ENCODE results near the gene CNTNAP1.
A peak's percentile ranks its signal among the peaks of the same experiment; 100 is the strongest.

CNTNAP1 gene

DNA sequence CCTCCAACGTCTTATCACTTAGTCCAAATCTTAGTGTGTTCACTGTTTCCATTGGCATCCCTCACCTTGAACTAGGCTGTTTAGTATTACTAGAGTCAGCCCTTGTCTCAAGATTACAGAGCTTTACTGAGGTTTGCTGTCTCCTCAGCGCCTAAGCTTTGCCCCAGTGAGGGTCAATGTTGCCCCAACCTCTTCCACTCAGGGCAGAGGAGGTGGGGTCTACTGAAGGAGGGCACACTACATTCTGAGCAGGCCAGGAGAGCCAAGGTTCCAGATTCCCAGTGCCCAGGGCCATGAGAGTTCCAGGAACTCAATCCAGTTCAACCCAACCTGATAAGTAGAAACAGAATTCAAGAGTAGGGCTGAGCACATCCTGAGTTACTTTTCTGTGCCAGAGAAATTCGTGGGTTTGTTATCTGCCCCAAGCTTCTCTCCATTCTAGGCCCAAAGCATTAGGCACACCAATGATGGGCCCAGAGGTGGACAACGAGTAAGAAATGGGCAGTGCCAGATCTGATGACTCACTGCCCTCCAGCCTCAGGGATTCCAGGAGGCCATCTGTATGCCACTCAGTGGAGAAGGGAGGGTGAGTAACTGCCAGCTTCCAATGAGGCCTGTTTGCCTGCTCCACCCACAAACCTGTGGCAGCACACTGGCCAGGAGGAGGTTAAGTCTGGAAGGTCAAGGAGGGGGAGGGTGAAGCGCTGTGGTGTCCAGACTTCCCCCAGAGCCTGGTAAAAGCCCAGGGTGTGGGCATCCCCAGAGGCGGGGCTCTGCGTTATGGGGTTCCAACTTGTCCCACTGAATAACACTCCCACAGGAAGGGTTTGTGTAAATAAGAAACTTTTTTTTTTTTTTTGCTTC lies 15.0 kb upstream of the CNTNAP1 start:
- H3K27ac ChIP-seq = peak overlapping the region; percentile 46
- no peak overlapping the region for H3K4me3 ChIP-seq
- no peak overlapping the region for H3K9ac ChIP-seq (ENCODE audit: insufficient read length)
- H3K36me3 ChIP-seq (ENCODE audit: insufficient read depth, low read length) = peaks cover 43% of the 10 kb centered on the region
- TF ChIP-seq EZH2 (IDR thresholded peaks at IDR 0.05) (no peak), POLR2AphosphoS5 (IDR thresholded peaks at IDR 0.05; ENCODE audit: borderline replicate concordance, low read depth, low read length) (no peak), FOXP2 (optimal IDR thresholded peaks at IDR 0.05; ENCODE audit: control extremely low read depth, extremely low read length, insufficient read depth) (no peak)
- H3K9me3 ChIP-seq (ENCODE audit: low read depth, low read length) = no peaks in the 10 kb centered on the region
- no peak for DNase-seq (ENCODE audit: low read depth, low spot score)

- Histone ChIP-seq H3K4me3 (no peak overlapping the region), H3K27ac (no peak overlapping the region), H3K36me3 (ENCODE audit: insufficient read depth, low read length) (peaks cover 54% of the 10 kb centered on the region), H3K9me3 (ENCODE audit: low read depth, low read length) (no peaks in the 10 kb centered on the region), H3K9ac (ENCODE audit: insufficient read length) (no peak overlapping the region)
- no peak for TF ChIP-seq POLR2AphosphoS5 (IDR thresholded peaks at IDR 0.05; ENCODE audit: borderline replicate concordance, low read depth, low read length)
- TF ChIP-seq EZH2 (IDR thresholded peaks at IDR 0.05) = no peak
- no peak for TF ChIP-seq FOXP2 (optimal IDR thresholded peaks at IDR 0.05; ENCODE audit: control extremely low read depth, extremely low read length, insufficient read depth)
- DNase-seq (ENCODE audit: low read depth, low spot score) = no peak
These were observed 12.7 kb upstream of the CNTNAP1 start for GRCh38 chr17:42669705-42669976.

DNA sequence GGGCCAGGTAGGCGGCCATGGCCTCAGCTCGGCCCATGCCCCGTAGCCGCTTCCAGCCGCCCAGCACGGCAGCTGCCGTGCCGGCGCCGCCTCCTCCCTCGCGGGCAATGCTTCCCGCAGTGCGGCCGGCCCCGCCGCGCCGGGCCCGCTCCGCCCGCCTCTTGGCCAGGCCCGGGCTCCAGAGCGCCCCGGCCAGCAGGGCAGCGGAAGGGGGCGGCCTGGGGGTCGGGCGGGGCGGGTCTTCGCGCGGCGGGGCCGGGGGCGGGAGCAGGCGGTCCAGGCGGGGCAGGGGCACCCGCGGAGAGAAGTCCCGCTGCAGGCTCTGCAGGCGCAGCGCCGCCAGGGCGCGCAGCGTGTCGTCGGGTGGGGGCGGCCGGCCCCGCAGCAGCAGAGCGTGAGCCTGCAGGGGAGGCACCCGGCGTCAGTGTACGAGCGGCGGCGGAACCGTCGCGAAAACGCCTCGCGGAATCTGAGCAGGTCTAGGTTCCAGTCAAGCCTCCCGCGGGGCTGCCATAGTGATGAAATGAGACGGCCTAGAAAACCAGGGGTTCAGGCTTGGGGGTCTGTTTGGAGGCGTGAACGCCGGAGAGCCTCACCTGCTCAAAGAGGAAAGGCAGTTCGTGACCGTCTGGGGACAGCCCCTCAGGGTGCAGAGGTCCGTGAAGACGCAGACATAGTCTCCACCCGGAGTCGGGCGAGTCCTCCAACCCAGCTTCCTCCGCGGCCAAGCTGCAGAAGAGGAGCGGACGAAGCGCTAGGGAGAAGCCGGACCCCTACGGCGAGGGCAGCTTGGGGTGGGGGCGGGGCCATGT lies 12.1 kb upstream of the CNTNAP1 start:
- peaks cover 54% of the 10 kb centered on the region for H3K36me3 ChIP-seq (ENCODE audit: insufficient read depth, low read length)
- H3K9me3 ChIP-seq (ENCODE audit: low read depth, low read length) = no peaks in the 10 kb centered on the region
- no peak for DNase-seq (ENCODE audit: low read depth, low spot score)
- H3K4me3 ChIP-seq = no peak overlapping the region
- H3K27ac ChIP-seq = no peak overlapping the region
- TF ChIP-seq FOXP2 (optimal IDR thresholded peaks at IDR 0.05; ENCODE audit: control extremely low read depth, extremely low read length, insufficient read depth) = no peak
- TF ChIP-seq POLR2AphosphoS5 (IDR thresholded peaks at IDR 0.05; ENCODE audit: borderline replicate concordance, low read depth, low read length) = no peak
- no peak for TF ChIP-seq EZH2 (IDR thresholded peaks at IDR 0.05)
- H3K9ac ChIP-seq (ENCODE audit: insufficient read length) = no peak overlapping the region

DNA sequence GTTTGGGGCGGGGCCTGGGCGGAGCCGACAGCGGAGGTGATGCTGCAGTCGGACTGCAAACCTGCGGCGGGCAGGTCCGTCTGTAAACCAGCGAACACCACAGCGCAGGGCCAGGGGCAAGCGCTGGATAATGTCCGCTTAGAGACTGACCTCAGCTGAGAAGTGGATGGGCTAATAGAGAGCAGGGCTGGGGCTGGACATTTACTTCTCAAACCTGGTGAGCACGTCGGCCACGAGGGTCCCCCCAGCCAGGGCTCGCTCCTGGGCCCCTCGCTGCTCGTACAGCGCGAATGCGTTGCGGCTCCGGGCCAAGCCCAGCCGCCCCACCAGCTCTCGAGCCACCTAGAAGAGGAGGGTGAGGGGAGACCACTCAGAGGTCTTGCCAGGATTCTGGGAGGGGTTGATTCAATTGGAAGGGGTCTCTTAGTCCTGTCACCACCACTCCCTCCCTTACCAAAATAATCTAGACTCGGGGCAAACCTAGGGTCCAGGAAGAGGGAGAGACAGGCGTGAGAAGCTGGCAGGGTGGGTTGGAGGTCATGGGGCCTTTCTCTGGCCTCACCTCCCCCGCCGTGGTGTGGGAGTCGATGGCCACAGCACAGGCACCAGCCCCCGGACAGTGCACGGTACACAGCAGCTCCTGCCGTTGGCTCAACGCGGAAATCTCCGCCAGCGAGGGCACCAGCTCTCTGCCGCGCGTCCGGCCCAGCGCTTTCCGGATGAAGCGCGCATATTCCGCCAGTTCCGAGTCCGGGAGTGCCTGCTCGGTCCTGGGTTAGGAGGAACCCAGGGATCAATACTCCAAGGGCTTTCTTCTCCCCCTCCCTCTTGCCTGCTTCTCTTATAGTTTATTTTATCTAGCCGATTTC lies 11.3 kb upstream of the CNTNAP1 start:
- no peak overlapping the region for H3K4me3 ChIP-seq
- no peak for TF ChIP-seq FOXP2 (optimal IDR thresholded peaks at IDR 0.05; ENCODE audit: control extremely low read depth, extremely low read length, insufficient read depth)
- no peak for TF ChIP-seq POLR2AphosphoS5 (IDR thresholded peaks at IDR 0.05; ENCODE audit: borderline replicate concordance, low read depth, low read length)
- no peak for TF ChIP-seq EZH2 (IDR thresholded peaks at IDR 0.05)

DNA sequence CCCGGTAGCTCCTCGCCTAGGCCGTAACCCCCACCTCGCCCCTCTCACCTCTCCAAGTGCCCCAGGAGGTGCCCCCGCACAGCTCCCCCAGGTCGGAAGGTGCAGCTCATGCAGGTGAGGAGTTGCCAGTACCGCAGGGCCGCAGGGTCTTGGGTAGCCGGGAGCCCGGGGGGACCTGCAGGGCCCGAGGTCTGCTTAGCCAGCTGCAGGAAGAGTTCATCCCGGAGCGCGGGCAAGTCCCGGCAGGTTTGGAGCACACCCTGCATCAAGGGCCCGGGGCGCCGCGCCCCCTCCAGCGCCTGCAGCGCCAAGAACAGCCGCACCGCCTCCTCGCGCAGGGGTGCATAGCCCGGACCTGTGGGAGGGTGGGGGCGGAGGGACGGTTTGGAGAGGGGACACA lies 10.3 kb upstream of the CNTNAP1 start:
- no peak for TF ChIP-seq POLR2AphosphoS5 (IDR thresholded peaks at IDR 0.05; ENCODE audit: borderline replicate concordance, low read depth, low read length)
- no peak for TF ChIP-seq EZH2 (IDR thresholded peaks at IDR 0.05)
- TF ChIP-seq FOXP2 (optimal IDR thresholded peaks at IDR 0.05; ENCODE audit: control extremely low read depth, extremely low read length, insufficient read depth) = no peak
- DNase-seq (ENCODE audit: low read depth, low spot score) = no peak
- H3K9me3 ChIP-seq (ENCODE audit: low read depth, low read length) = no peaks in the 10 kb centered on the region
- no peak overlapping the region for H3K4me3 ChIP-seq
- peak overlapping the region; percentile 31; the same call in 1 of the 2 replicates for H3K27ac ChIP-seq
- H3K9ac ChIP-seq (ENCODE audit: insufficient read length) = no peak overlapping the region
- peaks cover 44% of the 10 kb centered on the region for H3K36me3 ChIP-seq (ENCODE audit: insufficient read depth, low read length)

More for the DNA sequence above, 11.3 kb upstream of the CNTNAP1 start:
- no peaks in the 10 kb centered on the region for H3K9me3 ChIP-seq (ENCODE audit: low read depth, low read length)
- DNase-seq (ENCODE audit: low read depth, low spot score) = no peak
- peaks cover 51% of the 10 kb centered on the region for H3K36me3 ChIP-seq (ENCODE audit: insufficient read depth, low read length)
- H3K9ac ChIP-seq (ENCODE audit: insufficient read length) = no peak overlapping the region
- H3K27ac ChIP-seq = 0 out of 2 replicates have a peak overlapping the region, but pooled peaks have one; percentile 31

GRCh38 chr17:42673266-42673884 lies 9.0 kb upstream of the CNTNAP1 start:
- no peak overlapping the region for H3K9ac ChIP-seq (ENCODE audit: insufficient read length)
- DNase-seq (ENCODE audit: low read depth, low spot score) = no peak
- H3K36me3 ChIP-seq (ENCODE audit: insufficient read depth, low read length) = peaks cover 32% of the 10 kb centered on the region
- no peak overlapping the region for H3K27ac ChIP-seq
- no peak overlapping the region for H3K4me3 ChIP-seq
- H3K9me3 ChIP-seq (ENCODE audit: low read depth, low read length) = no peaks in the 10 kb centered on the region
- TF ChIP-seq POLR2AphosphoS5 (IDR thresholded peaks at IDR 0.05; ENCODE audit: borderline replicate concordance, low read depth, low read length) (no peak), FOXP2 (optimal IDR thresholded peaks at IDR 0.05; ENCODE audit: control extremely low read depth, extremely low read length, insufficient read depth) (no peak), EZH2 (IDR thresholded peaks at IDR 0.05) (no peak)

DNA sequence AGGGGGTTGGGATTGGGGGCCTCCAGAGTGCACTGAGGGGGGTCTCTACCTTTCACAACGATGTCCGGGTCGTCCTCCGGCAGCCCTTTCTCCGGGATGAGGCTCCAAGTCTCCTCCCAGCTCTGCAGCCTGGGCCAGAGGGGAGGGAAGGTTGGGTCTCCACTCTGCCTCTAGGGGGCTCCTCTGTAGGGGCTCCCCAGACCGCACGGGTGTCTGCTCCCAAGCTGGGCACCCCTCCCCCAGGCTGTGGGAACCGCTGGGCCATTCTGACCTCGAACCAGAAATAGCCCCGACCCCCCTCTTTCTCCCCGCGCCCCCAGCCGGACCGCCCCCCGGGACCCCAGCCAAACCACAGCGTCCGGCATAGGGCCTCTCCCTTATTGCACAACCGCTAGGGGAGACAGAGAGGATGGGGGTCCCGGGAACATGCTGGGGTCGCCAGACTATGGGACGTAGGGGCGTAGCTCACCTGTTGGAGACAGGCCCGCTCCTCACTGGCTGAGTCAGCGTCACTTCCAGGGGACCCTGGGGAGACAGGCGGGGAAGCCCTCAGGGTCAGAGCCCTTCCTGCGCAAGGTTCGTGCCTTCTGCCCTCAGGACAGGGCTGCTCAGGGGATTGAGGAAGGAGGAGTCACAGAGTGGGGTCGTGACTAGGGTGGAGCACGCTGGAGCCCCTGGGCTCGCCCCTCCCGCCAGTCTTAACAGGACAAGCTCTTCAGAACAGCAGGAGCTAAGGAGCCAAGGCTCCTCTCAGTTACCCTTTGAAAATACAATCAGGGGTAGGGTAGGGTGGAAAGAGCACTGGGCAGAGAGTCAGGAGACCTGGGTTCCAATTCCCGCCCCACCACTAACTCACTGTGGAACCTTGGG lies 8.2 kb upstream of the CNTNAP1 start:
- TF ChIP-seq POLR2AphosphoS5 (IDR thresholded peaks at IDR 0.05; ENCODE audit: borderline replicate concordance, low read depth, low read length) (no peak), EZH2 (IDR thresholded peaks at IDR 0.05) (no peak), FOXP2 (optimal IDR thresholded peaks at IDR 0.05; ENCODE audit: control extremely low read depth, extremely low read length, insufficient read depth) (no peak)
- H3K36me3 ChIP-seq (ENCODE audit: insufficient read depth, low read length) = peaks cover 30% of the 10 kb centered on the region
- H3K9me3 ChIP-seq (ENCODE audit: low read depth, low read length) = no peaks in the 10 kb centered on the region
- H3K27ac ChIP-seq = no peak overlapping the region
- no peak for DNase-seq (ENCODE audit: low read depth, low spot score)
- H3K9ac ChIP-seq (ENCODE audit: insufficient read length) = no peak overlapping the region
- peak overlapping the region; percentile 95; the same call in 1 of the 2 replicates for H3K4me3 ChIP-seq
